GM10248 (cell line): ENCODE results near the gene NALCN.

Experiments used
- CTCF ChIA-PET: fragments of 300-600 bp; sonication (Branson Sonifier 250); formaldehyde crosslinking; extraction: SDS; loops from one replicate; lab custom pipeline; 2021; ENCODE audit warnings: antibody characterized with exemption; lab: Yijun Ruan, JAX
- POLR2A ChIA-PET: fragments of 350-650 bp; sonication (Branson Sonifier 250); formaldehyde crosslinking; extraction: SDS; loops from one replicate; lab custom pipeline; 2020; ENCODE audit warnings: antibody characterized with exemption; lab: Yijun Ruan, JAX
- DNase-seq: peaks from one replicate; pipeline ENCODE4 v3.0.0; 2012; ENCODE audit errors: extremely low spot score
- CTCF ChIP-seq: IDR thresholded peaks from 2 replicates; pipeline ENCODE4 v1.5.1; 2012; ENCODE audit warnings: mild to moderate bottlenecking, low read depth; ENCODE audit errors: extremely low read depth, missing control alignments, control extremely low read depth

Gene NALCN

GRCh38 chr13:101291206-101291605 is 125.1 kb downstream of the NALCN start:
- no peak for DNase-seq
- TF ChIP-seq CTCF = no peak
- CTCF ChIA-PET = interaction anchor here (1.8 kb wide), 1 partner anchor 10 kb away, joined by 6 read pairs; no protein-coding TSS in a partner anchor
- POLR2A ChIA-PET = no interaction called here

GRCh38 chr13:101289764-101290163 is 126.5 kb downstream of the NALCN start:
- ChIA-PET POLR2A (no interaction called here), CTCF (no interaction called here)
- no peak for TF ChIP-seq CTCF
- DNase-seq = no peak

- ChIA-PET POLR2A (no interaction called here), CTCF (interaction anchor here (0.7 to 1.1 kb wide), 2 partner anchors 10 to 11 kb away, joined by 3 read pairs; no protein-coding TSS in a partner anchor)
- no peak for TF ChIP-seq CTCF
- no peak for DNase-seq
These were observed 132.5 kb downstream of the NALCN start for GRCh38 chr13:101283782-101284181.

GRCh38 chr13:101272886-101273285 is 143.4 kb downstream of the NALCN start:
- ChIA-PET CTCF (interaction anchor here (1.9 kb wide), 1 partner anchor 15 kb away, joined by 4 read pairs; no protein-coding TSS in a partner anchor), POLR2A (no interaction called here)
- no peak for DNase-seq

GRCh38 chr13:101271681-101272245 is 144.5 kb downstream of the NALCN start:
- TF ChIP-seq CTCF = no peak
- no peak for DNase-seq
- ChIA-PET POLR2A (no interaction called here), CTCF (no interaction called here)

More at GRCh38 chr13:101272886-101273285, 143.4 kb downstream of the NALCN start:
- no peak for TF ChIP-seq CTCF

- ChIA-PET POLR2A (no interaction called here), CTCF (interaction anchor here (0.8 to 1.5 kb wide), 4 partner anchors 9 to 28 kb away, joined by 3 to 4 read pairs (median 3); no protein-coding TSS in a partner anchor)
- no peak for DNase-seq
- no peak for TF ChIP-seq CTCF
These were observed 148.7 kb downstream of the NALCN start for GRCh38 chr13:101267656-101268055.
